ENCODE results near the gene SRP19. TPM values are rescaled to one million over a fixed set of nuclear protein-coding genes. Genes with fewer than 3 reads are reported as not detected.
"Not testable (repeated sequence)": the region's sequence is repeated elsewhere in the genome, so short reads cannot be mapped to it uniquely, and the experiment has no call there.

SRP19 gene
- total RNA-seq, 2 donors from 2014 or later: 65.4 to 65.7 TPM

- H3K9me3 ChIP-seq (ENCODE audit: control insufficient read depth, low read length): peaks cover 4% of the 10 kb centered on the region
- H3K4me1 ChIP-seq (ENCODE audit: control insufficient read depth, insufficient read depth, low read length): no peaks in the 10 kb centered on the region
- Mint-ChIP-seq H3K9me3 (peaks cover 10% of the 10 kb centered on the region), H3K27me3 (ENCODE audit: insufficient read depth) (peaks cover 37% of the 10 kb centered on the region), H3K36me3 (ENCODE audit: low read depth) (peaks cover 8% of the 10 kb centered on the region), H3K4me1 (peaks cover 11% of the 10 kb centered on the region), H3K4me3 (no peak overlapping the region), H3K27ac (no peak overlapping the region)
- DNase-seq: no peak
- TF ChIP-seq CTCF (conservative IDR thresholded peaks at IDR 0.05): no peak
- H3K9ac ChIP-seq (ENCODE audit: extremely low read depth, low read length, poor library complexity, severe bottlenecking): no peak overlapping the region
- no peak overlapping the region for H3K4me3 ChIP-seq (ENCODE audit: low read length)
- H3K27me3 ChIP-seq (ENCODE audit: control insufficient read depth, insufficient read depth, low read length, poor library complexity, severe bottlenecking): peaks cover 42% of the 10 kb centered on the region
- no peak overlapping the region for H3K27ac ChIP-seq (ENCODE audit: low read depth, low read length)
- peaks cover 8% of the 10 kb centered on the region for H3K36me3 ChIP-seq (ENCODE audit: control insufficient read depth, insufficient read depth, low read length)
Observed at GRCh38 chr5:112857866-112858265, 3.2 kb upstream of the SRP19 start.

- not testable (repeated sequence) for H3K4me1 ChIP-seq (ENCODE audit: control insufficient read depth, insufficient read depth, low read length); H3K9me3 ChIP-seq (ENCODE audit: control insufficient read depth, low read length); DNase-seq; H3K9me3 Mint-ChIP-seq
- Mint-ChIP-seq H3K27me3 (ENCODE audit: insufficient read depth) (peaks cover 27% of the 10 kb centered on the region), H3K4me1 (peaks cover 16% of the 10 kb centered on the region), H3K27ac (peak overlapping the region; percentile 93), H3K36me3 (ENCODE audit: low read depth) (peaks cover 27% of the 10 kb centered on the region), H3K4me3 (peak overlapping the region; percentile 98)
- peaks cover 32% of the 10 kb centered on the region for H3K36me3 ChIP-seq (ENCODE audit: control insufficient read depth, insufficient read depth, low read length)
- peak overlapping the region; percentile 93 for H3K9ac ChIP-seq (ENCODE audit: extremely low read depth, low read length, poor library complexity, severe bottlenecking)
- WGBS, 2 experiments (ENCODE audit: insufficient coverage in 1 of 2, insufficient read length in 1 of 2): 89% methylated on average over 10 to 11 of the region's 11 CpGs
- peak overlapping the region; percentile 100 for H3K4me3 ChIP-seq (ENCODE audit: low read length)
- H3K27me3 ChIP-seq (ENCODE audit: control insufficient read depth, insufficient read depth, low read length, poor library complexity, severe bottlenecking): peaks cover 36% of the 10 kb centered on the region
- H3K27ac ChIP-seq (ENCODE audit: low read depth, low read length): peak overlapping the region; percentile 66
Observed at GRCh38 chr5:112860571-112860928, 537 bp upstream of the SRP19 start.

GRCh38 chr5:112861638-112861985 lies 525 bp downstream of the SRP19 start:
- no peak for DNase-seq
- Histone ChIP-seq H3K27ac (ENCODE audit: low read depth, low read length) (peak overlapping the region; percentile 73), H3K27me3 (ENCODE audit: control insufficient read depth, insufficient read depth, low read length, poor library complexity, severe bottlenecking) (peaks cover 25% of the 10 kb centered on the region), H3K4me1 (ENCODE audit: control insufficient read depth, insufficient read depth, low read length) (no peaks in the 10 kb centered on the region), H3K9ac (ENCODE audit: extremely low read depth, low read length, poor library complexity, severe bottlenecking) (peak overlapping the region; percentile 93), H3K4me3 (ENCODE audit: low read length) (peak overlapping the region; percentile 100), H3K36me3 (ENCODE audit: control insufficient read depth, insufficient read depth, low read length) (peaks cover 36% of the 10 kb centered on the region), H3K9me3 (ENCODE audit: control insufficient read depth, low read length) (peaks cover 4% of the 10 kb centered on the region)
- peak overlapping the region; percentile 98 for H3K4me3 Mint-ChIP-seq
- peaks cover 17% of the 10 kb centered on the region for H3K27me3 Mint-ChIP-seq (ENCODE audit: insufficient read depth)
- H3K27ac Mint-ChIP-seq: peak overlapping the region; percentile 94
- no peak for TF ChIP-seq CTCF (conservative IDR thresholded peaks at IDR 0.05)
- H3K4me1 Mint-ChIP-seq: peaks cover 16% of the 10 kb centered on the region
- H3K9me3 Mint-ChIP-seq: peaks cover 10% of the 10 kb centered on the region
- H3K36me3 Mint-ChIP-seq (ENCODE audit: low read depth): peaks cover 36% of the 10 kb centered on the region
- WGBS, 2 experiments (ENCODE audit: insufficient coverage in 1 of 2, insufficient read length in 1 of 2): 0% methylated on average over 8 of the region's 8 CpGs

GRCh38 chr5:112862085-112862484 lies 998 bp downstream of the SRP19 start:
- peaks cover 16% of the 10 kb centered on the region for H3K4me1 Mint-ChIP-seq
- Histone ChIP-seq H3K9ac (ENCODE audit: extremely low read depth, low read length, poor library complexity, severe bottlenecking) (peak overlapping the region; percentile 93), H3K27ac (ENCODE audit: low read depth, low read length) (no peak overlapping the region), H3K36me3 (ENCODE audit: control insufficient read depth, insufficient read depth, low read length) (peaks cover 41% of the 10 kb centered on the region), H3K27me3 (ENCODE audit: control insufficient read depth, insufficient read depth, low read length, poor library complexity, severe bottlenecking) (peaks cover 20% of the 10 kb centered on the region), H3K4me1 (ENCODE audit: control insufficient read depth, insufficient read depth, low read length) (no peaks in the 10 kb centered on the region), H3K9me3 (ENCODE audit: control insufficient read depth, low read length) (peaks cover 4% of the 10 kb centered on the region), H3K4me3 (ENCODE audit: low read length) (peak overlapping the region; percentile 100)
- no peak for TF ChIP-seq CTCF (conservative IDR thresholded peaks at IDR 0.05)
- peaks cover 40% of the 10 kb centered on the region for H3K36me3 Mint-ChIP-seq (ENCODE audit: low read depth)
- peaks cover 10% of the 10 kb centered on the region for H3K9me3 Mint-ChIP-seq
- H3K27ac Mint-ChIP-seq: peak overlapping the region; percentile 94
- H3K4me3 Mint-ChIP-seq: peak overlapping the region; percentile 98
- WGBS, 2 experiments (ENCODE audit: insufficient coverage in 1 of 2, insufficient read length in 1 of 2): 47% methylated on average over 9 of the region's 9 CpGs; no CpG with 5 or more reads in 1 of the 2 experiments
- peak; percentile 72 for DNase-seq
- H3K27me3 Mint-ChIP-seq (ENCODE audit: insufficient read depth): peaks cover 16% of the 10 kb centered on the region
